ENCODE measurements around the gene DCLK1.

DCLK1 gene

GRCh38 chr13:35891507-35892441, 239.4 kb downstream of the DCLK1 start:
- no peak for DNase-seq

- DNase-seq = no peak
These were observed 241.6 kb downstream of the DCLK1 start for GRCh38 chr13:35889560-35889959.

- DNase-seq = no peak
These were observed 242.2 kb downstream of the DCLK1 start for GRCh38 chr13:35888981-35889380.

- no peak for DNase-seq
These were observed 242.7 kb downstream of the DCLK1 start for GRCh38 chr13:35888457-35888883.

GRCh38 chr13:35887115-35887666, 244.0 kb downstream of the DCLK1 start:
- no peak for DNase-seq

GRCh38 chr13:35886332-35887114, 244.7 kb downstream of the DCLK1 start:
- no peak for DNase-seq

- no peak for DNase-seq
These were observed 246.9 kb downstream of the DCLK1 start for GRCh38 chr13:35884211-35884760.

- DNase-seq = no peak
These were observed 248.3 kb downstream of the DCLK1 start for GRCh38 chr13:35882722-35883497.

- no peak for DNase-seq
These were observed 249.8 kb downstream of the DCLK1 start for GRCh38 chr13:35881360-35881759.

GRCh38 chr13:35879111-35879510, 252.1 kb downstream of the DCLK1 start:
- DNase-seq = no peak

- DNase-seq = no peak
These were observed 254.6 kb downstream of the DCLK1 start for GRCh38 chr13:35876601-35877000.

GRCh38 chr13:35874704-35875103, 256.5 kb downstream of the DCLK1 start:
- no peak for DNase-seq

- no peak for DNase-seq
These were observed 258.8 kb downstream of the DCLK1 start for GRCh38 chr13:35872369-35872768.

- no peak for DNase-seq
These were observed 259.6 kb downstream of the DCLK1 start for GRCh38 chr13:35871561-35871960.

- DNase-seq = no peak
These were observed 264.4 kb downstream of the DCLK1 start for GRCh38 chr13:35866801-35867200.

GRCh38 chr13:35865341-35866240, 265.6 kb downstream of the DCLK1 start:
- no peak for DNase-seq

GRCh38 chr13:35860661-35861060, 270.5 kb downstream of the DCLK1 start:
- no peak for DNase-seq

- no peak for DNase-seq
These were observed 271.2 kb downstream of the DCLK1 start for GRCh38 chr13:35859981-35860380.

- DNase-seq = no peak
These were observed 272.5 kb downstream of the DCLK1 start for GRCh38 chr13:35858665-35859064.

GRCh38 chr13:35857769-35858168, 273.4 kb downstream of the DCLK1 start:
- no peak for DNase-seq

- no peak for DNase-seq
These were observed 274.3 kb downstream of the DCLK1 start for GRCh38 chr13:35856721-35857364.

Data from CD4-positive, alpha-beta T cell treated with Interleukin-12 subunit alpha and Interleukin-12 subunit beta, for 1 hour (primary cell).